Measurements from ENCODE around the gene AACS.
A peak's percentile ranks its signal among the peaks of the same experiment; 100 is the strongest.

The AACS gene

GRCh38 chr12:125157177-125157576, 91.9 kb downstream of the AACS start:
- no peak for DNase-seq (ENCODE audit: low spot score)

GRCh38 chr12:125159702-125160101, 94.5 kb downstream of the AACS start:
- no peak for DNase-seq (ENCODE audit: low spot score)

- no peak for DNase-seq (ENCODE audit: low spot score)
Observed at GRCh38 chr12:125160281-125160955, 95.2 kb downstream of the AACS start.

GRCh38 chr12:125161712-125162022, 96.4 kb downstream of the AACS start:
- DNase-seq (ENCODE audit: low spot score): no peak

- DNase-seq (ENCODE audit: low spot score): no peak
Observed at GRCh38 chr12:125162489-125163028, 97.3 kb downstream of the AACS start.

- no peak for DNase-seq (ENCODE audit: low spot score)
Observed at GRCh38 chr12:125163148-125163547, 97.9 kb downstream of the AACS start.

GRCh38 chr12:125164541-125164940, 99.3 kb downstream of the AACS start:
- DNase-seq (ENCODE audit: low spot score): no peak

GRCh38 chr12:125166041-125166440, 100.8 kb downstream of the AACS start:
- DNase-seq (ENCODE audit: low spot score): no peak

- DNase-seq (ENCODE audit: low spot score): no peak
Observed at GRCh38 chr12:125167658-125168057, 102.4 kb downstream of the AACS start.

- DNase-seq (ENCODE audit: low spot score): no peak
Observed at GRCh38 chr12:125169451-125169850, 104.2 kb downstream of the AACS start.

- no peak for DNase-seq (ENCODE audit: low spot score)
Observed at GRCh38 chr12:125169870-125170269, 104.6 kb downstream of the AACS start.

GRCh38 chr12:125171267-125171666, 106.0 kb downstream of the AACS start:
- no peak for DNase-seq (ENCODE audit: low spot score)

- DNase-seq (ENCODE audit: low spot score): no peak
Observed at GRCh38 chr12:125172231-125172850, 107.1 kb downstream of the AACS start.

- no peak for DNase-seq (ENCODE audit: low spot score)
Observed at GRCh38 chr12:125175576-125175975, 110.3 kb downstream of the AACS start.

- DNase-seq (ENCODE audit: low spot score): no peak
Observed at GRCh38 chr12:125178222-125178621, 113.0 kb downstream of the AACS start.

GRCh38 chr12:125180144-125180543, 114.9 kb downstream of the AACS start:
- no peak for DNase-seq (ENCODE audit: low spot score)

- no peak for DNase-seq (ENCODE audit: low spot score)
Observed at GRCh38 chr12:125181107-125181506, 115.9 kb downstream of the AACS start.

- peak; percentile 72 for DNase-seq (ENCODE audit: low spot score)
Observed at GRCh38 chr12:125183187-125184067, 118.2 kb downstream of the AACS start.

- no peak for DNase-seq (ENCODE audit: low spot score)
Observed at GRCh38 chr12:125184213-125184967, 119.2 kb downstream of the AACS start.

GRCh38 chr12:125185311-125185739, 120.1 kb downstream of the AACS start:
- DNase-seq (ENCODE audit: low spot score): no peak

- DNase-seq (ENCODE audit: low spot score): peak; percentile 5
Observed at GRCh38 chr12:125185740-125186470, 120.7 kb downstream of the AACS start, which contains the start of gene TMEM132B. TMEM132B (plus strand) TSS chr12:125186386.
